BJ (cell line): ENCODE measurements around the gene PLEKHG3. TPM values are rescaled to one million over a fixed set of nuclear protein-coding genes. Genes with fewer than 3 reads are reported as not detected.

Experiments
- CTCF ChIA-PET: fragments of 350-600 bp; formaldehyde crosslinking; extraction: SDS; loops from one replicate; lab custom pipeline; 2021; ENCODE audit warnings: antibody characterized with exemption, inconsistent platforms; lab: Yijun Ruan, JAX
- POLR2A ChIA-PET: fragments of 300-600 bp; sonication (Branson Sonifier 250); formaldehyde crosslinking; extraction: SDS; loops from one replicate; lab custom pipeline; 2021; ENCODE audit warnings: antibody characterized with exemption; lab: Charles Lee
- DNase-seq: peaks from one replicate; pipeline ENCODE4 v3.0.0-alpha.2; 2011; ENCODE audit warnings: low read depth
- H3K27me3 ChIP-seq: 2 replicates; pipeline ENCODE4 v1.6.0; 2011; ENCODE audit warnings: low read length; ENCODE audit not compliant: control insufficient read depth, insufficient read depth
- H3K36me3 ChIP-seq: 2 replicates; pipeline ENCODE4 v1.5.1; 2011; ENCODE audit warnings: low read length; ENCODE audit not compliant: control insufficient read depth, insufficient read depth
- H3K4me3 ChIP-seq: 2 replicates; pipeline ENCODE4 v1.5.1; 2011; ENCODE audit warnings: low read depth, mild to moderate bottlenecking, control low read depth, low read length
- CTCF ChIP-seq: IDR thresholded peaks from 2 replicates; pipeline ENCODE4 v1.5.1; 2011; ENCODE audit warnings: low read depth, mild to moderate bottlenecking, control low read depth, inconsistent platforms, low read length, moderate library complexity; ENCODE audit not compliant: insufficient read depth
- polyA plus RNA-seq: library from polyadenylated mRNA; depleted of rRNA; stranded (reverse); fragments of >200 nt; gene quantifications from 2 replicates; pipeline ENCODE4 v1.2.3, GENCODE V29; 2011

PLEKHG3 gene
- polyA plus RNA-seq, 1 experiment = 12.4 TPM

- no peak for DNase-seq
- Histone ChIP-seq H3K36me3 (peaks cover 26% of the 10 kb centered on the region), H3K27me3 (no peaks in the 10 kb centered on the region), H3K4me3 (no peak overlapping the region)
- CTCF ChIA-PET = interaction anchor here (1.4 to 1.5 kb wide), 2 partner anchors 16 to 73 kb away, joined by 4 to 5 read pairs; no protein-coding TSS in a partner anchor
- no peak for TF ChIP-seq CTCF
- POLR2A ChIA-PET = no interaction called here
Observed at GRCh38 chr14:64741961-64742360, 37.7 kb downstream of the PLEKHG3 start.

DNA sequence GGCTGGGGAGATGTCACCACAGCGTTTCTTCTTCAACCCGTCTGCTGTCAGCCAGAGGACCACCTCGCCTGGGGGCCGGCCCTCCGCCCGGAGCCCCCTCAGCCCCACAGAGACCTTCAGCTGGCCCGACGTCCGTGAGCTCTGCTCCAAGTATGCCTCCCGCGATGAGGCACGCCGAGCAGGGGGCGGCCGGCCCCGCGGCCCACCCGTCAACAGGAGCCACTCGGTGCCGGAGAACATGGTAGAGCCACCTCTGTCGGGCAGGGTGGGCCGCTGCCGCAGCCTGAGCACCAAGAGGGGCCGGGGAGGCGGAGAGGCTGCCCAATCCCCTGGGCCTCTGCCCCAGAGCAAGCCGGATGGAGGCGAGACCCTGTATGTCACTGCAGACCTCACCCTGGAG is 38.8 kb downstream of the PLEKHG3 start:
- peaks cover 27% of the 10 kb centered on the region for H3K36me3 ChIP-seq
- H3K4me3 ChIP-seq = no peak overlapping the region
- DNase-seq = no peak
- CTCF ChIA-PET = interaction anchor here (0.6 to 1.5 kb wide), 3 partner anchors 10 to 74 kb away, joined by 3 to 4 read pairs (median 4); no protein-coding TSS in a partner anchor
- TF ChIP-seq CTCF = no peak
- POLR2A ChIA-PET = no interaction called here
- H3K27me3 ChIP-seq = no peaks in the 10 kb centered on the region

DNA sequence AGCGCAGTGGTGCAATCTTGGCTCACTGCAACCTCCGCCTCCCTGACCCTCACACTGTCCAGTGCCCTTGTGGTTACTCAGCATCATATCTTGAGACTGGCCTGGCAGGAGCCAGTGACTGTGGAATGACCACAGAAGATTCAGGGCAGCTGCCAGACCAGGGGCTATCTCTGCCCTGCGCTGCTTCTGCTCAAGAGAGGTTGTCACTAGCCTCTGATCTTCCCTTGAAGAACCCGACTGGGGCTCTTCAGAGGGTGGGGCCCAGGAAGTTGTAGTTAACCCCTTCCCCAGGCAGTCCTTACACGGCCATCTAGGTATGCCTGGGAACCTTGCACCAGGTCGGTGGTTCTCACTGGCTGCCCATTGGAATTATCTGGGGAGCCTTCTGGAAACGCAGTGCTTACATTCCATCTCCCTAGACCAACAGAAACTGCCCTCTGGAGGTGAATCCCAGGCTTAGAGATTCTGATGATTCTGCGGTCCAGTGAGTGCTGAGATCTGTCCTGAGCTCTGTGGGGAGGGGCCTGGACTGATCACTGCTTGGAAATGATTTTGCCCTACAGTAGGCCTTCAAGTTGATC is 41.4 kb downstream of the PLEKHG3 start:
- ChIA-PET CTCF (interaction anchor here (0.6 to 1.9 kb wide), 7 partner anchors 9 to 406 kb away, joined by 3 to 6 read pairs (median 3); no protein-coding TSS in a partner anchor), POLR2A (no interaction called here)
- H3K36me3 ChIP-seq = peaks cover 15% of the 10 kb centered on the region
- TF ChIP-seq CTCF = peak; percentile 33; the same call in 1 of the 2 replicates
- no peaks in the 10 kb centered on the region for H3K27me3 ChIP-seq
- H3K4me3 ChIP-seq = no peak overlapping the region
- no peak for DNase-seq

GRCh38 chr14:64746298-64747250 is 42.4 kb downstream of the PLEKHG3 start:
- no peak for DNase-seq
- Histone ChIP-seq H3K36me3 (peaks cover 15% of the 10 kb centered on the region), H3K4me3 (no peak overlapping the region), H3K27me3 (no peaks in the 10 kb centered on the region)
- TF ChIP-seq CTCF = no peak
- ChIA-PET CTCF (interaction anchor here (0.6 to 1.9 kb wide), 7 partner anchors 8 to 407 kb away, joined by 3 to 6 read pairs (median 3); no protein-coding TSS in a partner anchor), POLR2A (no interaction called here)

- Histone ChIP-seq H3K27me3 (no peaks in the 10 kb centered on the region), H3K36me3 (peaks cover 11% of the 10 kb centered on the region), H3K4me3 (no peak overlapping the region)
- DNase-seq = no peak
- ChIA-PET CTCF (interaction anchor here (0.9 to 1.9 kb wide), 3 partner anchors 15 to 76 kb away, joined by 3 to 6 read pairs (median 4); no protein-coding TSS in a partner anchor), POLR2A (no interaction called here)
- TF ChIP-seq CTCF = no peak
Observed at GRCh38 chr14:64747327-64747726, 43.1 kb downstream of the PLEKHG3 start.
